HG03442 (cell line): ENCODE measurements around the gene LYZL6.
"Not testable (repeated sequence)": the region's sequence is repeated elsewhere in the genome, so short reads cannot be mapped to it uniquely, and the experiment has no call there.

Source experiments
- ATAC-seq: cut with Tn5 transposase; IDR thresholded peaks from one replicate; pipeline ENCODE4 v1.9.1; 2021; ENCODE audit warnings: mild to moderate bottlenecking, moderate library complexity; ENCODE audit not compliant: unreplicated experiment

LYZL6 gene

DNA sequence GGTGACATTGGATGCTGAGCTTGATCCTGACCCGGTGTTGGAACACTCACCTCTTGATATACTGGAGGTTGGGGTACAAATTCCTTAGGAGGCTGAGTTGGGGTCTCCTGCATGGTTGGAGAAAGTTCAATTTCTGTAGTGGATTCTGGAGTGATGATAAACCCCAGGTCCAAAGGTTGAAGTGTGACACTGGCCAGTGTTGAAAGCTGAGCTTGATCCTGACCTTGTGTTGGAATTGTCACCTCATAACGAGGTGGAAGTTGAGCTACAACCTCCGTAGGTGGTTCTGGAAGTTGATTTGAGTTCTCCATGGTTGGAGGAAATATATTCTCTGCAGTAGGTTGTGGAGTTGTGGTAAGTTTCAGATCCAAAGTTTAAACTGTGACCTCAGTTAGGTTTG is 34.1 kb downstream of the LYZL6 start:
- no peak for ATAC-seq

DNA sequence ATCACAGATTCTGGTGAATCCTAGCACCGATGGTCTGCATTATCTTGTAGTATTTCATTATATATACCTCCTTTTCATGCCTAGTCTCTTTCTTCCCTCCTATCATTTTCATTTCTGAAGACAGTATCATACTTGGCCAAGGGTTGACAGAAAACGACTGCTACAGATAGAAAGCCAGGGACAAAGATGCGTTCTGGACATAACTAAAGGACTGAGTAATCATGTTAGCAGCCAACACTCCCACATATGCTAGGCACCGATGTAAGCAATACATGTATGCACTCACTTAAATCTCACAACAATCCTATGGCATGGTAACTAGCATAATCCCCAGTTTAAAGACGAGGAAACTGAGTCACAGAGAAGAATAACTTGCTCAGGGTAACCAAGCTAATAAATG is 35.8 kb downstream of the LYZL6 start:
- no peak for ATAC-seq

DNA sequence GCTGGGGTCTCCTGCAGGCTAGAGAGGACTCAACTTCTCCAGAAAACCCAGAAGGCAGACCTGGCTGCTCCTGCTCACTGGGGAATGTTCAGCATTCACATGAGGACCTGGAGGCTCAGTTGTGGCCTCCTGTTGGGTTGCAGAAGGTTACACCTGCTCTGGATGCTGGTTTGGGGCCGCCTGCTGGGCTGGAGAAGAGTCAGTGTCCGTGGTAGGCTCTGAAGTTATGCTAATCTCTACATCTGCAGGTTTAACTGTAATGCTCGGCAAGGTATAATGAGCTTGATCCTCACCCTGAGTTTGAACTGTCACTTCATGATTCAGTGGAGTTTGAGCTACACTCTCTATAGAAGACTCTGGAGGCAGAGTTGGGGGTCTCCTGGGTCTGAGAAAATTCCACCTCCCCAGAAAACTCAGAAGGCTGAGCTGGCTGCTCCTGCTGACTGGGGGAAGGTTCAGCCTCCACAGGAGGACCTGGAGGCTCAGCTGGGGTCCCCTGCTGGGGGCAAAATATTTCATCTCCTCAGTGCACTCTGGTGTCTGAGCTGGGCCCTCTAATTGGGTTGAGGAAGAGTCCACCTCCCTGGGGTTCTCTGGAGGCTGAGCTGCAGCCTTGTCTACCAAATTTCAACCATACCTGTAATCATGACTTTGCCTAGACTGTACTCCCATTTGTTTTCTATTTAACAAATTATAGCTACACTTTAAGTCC is 36.4 kb downstream of the LYZL6 start:
- ATAC-seq = no peak

DNA sequence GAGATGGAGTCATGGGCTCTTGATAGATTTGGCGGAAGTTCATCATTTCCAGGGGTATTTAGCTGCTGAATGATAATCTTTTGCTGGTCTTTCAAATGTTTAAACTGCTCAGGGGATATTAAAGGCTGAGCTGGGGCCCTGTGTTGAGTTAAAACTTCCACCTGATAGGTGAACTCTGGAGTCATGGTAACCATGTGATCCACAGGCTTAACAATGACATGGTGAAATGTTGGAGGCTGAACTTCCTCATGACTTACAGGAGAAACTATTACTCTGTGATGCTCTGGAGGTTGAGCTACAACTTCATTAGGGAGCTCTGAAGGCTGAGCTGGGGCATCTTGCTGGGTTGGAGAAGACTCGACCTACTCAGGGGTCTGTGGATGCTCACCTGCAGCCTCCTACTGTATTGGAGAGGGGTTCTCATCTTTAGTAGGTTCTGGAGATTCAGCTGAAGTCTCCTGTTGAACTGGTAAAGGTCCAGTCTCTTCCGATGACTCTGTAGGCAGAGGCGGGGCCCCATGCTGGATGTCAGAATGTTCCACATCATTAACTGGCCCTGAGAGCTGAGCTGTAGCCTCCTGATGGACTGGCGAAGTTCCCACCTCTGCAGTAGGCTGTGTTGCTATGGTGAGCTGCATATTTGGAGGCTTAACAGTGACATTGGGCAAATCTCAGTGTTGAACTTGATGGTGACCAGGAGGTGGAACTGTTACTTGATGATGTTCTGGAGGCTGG is 37.2 kb downstream of the LYZL6 start:
- ATAC-seq = no peak

DNA sequence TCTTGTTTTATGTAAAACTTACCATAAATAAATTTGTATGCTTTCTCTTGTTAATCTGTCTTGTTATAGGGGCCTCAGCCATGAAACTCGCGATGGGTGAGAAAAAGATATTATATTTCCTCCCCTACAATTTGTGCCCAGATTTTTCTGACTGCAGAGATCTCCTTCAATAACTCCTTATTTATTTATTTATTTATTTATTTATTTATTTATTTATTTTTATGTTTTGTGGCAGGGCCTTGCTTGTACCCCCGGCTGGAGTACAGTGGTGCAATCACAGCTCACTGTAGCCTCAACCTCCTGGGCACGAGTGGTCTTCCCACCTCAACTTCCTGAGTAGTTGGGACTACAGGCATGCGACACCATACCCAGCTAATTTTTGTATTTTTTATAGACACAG is 40.1 kb downstream of the LYZL6 start:
- no peak for ATAC-seq

DNA sequence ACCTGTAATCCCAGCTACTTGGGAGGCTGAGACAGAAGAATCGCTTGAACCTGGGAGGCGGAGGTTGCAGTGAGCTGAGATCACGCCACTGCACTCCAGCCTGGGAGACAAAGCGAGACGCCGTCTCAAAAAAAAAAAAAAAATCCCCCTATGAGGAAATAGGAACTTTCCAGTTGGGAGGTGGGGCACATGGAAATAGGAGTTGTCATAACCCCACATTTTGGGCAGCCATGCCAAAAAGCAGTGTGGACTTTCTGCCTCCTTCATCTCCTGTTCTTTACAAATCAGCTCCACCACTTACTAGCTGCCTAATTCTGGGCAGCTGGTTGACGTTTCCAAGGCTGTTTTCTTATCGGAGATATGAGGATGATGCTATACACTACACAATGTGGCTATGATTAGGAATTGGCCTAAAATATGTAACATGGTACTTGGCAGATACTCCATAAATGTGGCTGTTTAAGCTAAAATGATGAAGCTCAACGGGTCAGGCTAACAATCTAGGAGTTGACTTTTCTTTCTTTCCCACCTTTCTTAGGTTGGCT is 41.8 kb downstream of the LYZL6 start:
- ATAC-seq = no peak

DNA sequence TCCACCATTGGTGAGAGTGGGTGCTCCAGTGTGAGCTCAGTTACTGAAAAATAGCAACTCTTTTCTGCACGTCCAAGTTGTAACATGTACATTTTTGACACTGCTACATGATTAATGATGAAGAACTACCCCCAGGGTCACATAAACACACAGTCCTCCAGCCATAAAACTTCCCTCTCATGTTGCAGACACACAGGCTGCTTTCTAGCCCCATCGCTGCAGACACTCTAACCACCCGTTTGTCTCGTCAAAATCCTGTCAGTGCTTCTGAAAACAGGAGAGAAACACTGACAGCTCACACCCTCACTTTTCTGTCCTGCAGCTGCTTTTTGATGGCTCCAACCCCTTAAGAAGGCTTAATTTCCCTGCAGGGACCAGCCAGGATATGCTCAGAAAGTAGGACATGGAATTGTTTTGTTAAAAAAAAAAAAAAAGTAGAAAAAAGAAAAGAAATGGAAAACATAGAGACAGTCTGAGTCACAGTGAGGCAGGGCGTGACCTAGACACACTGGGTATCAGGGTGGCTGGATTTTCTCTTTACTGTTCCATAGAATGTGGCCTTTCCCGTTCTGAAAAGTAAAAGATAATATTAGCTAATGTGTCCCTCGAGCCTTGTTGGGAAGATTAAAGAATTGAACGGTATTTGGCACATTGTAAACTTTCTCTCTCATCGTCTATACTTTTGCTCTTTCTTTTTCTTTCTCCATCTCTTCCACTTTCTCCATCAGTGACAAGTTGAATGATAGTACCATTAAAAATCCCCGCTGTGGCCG is 42.6 kb downstream of the LYZL6 start:
- no peak for ATAC-seq

DNA sequence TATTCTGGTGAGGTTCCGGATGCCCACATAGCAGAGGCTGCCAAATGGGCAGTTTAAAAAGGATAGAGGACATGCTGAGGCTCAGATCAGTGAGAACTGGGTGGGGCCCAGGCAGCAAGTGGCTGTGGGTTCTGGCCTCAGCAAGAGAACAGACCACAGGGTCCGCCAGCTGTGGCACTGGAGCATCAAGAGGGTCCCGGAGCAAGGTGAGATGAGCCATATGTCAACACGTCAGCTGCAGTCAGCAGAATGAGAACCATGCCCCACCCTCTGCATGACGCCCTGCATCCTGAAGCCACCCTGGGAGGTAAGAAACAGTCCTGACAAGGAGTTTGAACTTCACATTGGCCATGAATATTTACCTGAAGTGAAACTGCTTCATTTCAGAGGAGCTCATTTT is 43.2 kb downstream of the LYZL6 start:
- no peak for ATAC-seq

DNA sequence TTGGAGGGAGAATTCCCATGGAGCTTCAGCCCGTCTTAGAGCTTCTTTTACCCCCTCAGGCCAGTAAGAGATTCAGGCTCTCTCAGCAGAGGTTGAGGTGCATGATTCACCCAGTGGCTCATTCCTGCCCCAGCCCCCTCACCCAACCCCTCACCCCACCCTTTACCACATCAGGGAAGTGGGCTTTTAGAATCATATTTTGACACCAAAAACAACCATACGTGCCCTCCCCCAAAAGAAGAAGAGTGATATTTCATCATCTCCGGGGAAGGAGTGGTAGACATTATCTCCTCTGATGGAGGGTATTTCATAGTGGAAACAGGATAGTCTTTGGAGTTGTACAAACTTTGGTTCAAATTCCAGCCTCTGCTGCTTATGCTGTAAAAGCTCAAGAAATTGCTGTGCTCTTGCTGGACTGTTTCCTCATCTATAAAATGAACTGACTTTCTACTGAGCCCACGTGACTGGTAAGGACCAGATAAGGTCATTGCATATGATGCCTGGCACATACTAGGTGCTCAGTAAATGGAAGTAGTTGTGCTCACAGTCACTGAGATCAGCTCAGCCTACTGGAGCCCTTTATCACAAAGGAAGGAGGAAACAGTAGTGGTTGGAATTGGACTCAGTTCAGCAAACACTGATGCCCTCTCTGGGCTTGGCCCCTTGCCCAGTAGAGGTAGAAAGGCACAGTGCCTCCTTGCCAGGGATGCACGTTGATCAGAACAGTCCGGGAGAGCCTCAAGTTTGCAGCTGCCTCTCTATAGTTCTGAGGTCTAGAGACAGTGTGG is 45.0 kb downstream of the LYZL6 start:
- no peak for ATAC-seq

DNA sequence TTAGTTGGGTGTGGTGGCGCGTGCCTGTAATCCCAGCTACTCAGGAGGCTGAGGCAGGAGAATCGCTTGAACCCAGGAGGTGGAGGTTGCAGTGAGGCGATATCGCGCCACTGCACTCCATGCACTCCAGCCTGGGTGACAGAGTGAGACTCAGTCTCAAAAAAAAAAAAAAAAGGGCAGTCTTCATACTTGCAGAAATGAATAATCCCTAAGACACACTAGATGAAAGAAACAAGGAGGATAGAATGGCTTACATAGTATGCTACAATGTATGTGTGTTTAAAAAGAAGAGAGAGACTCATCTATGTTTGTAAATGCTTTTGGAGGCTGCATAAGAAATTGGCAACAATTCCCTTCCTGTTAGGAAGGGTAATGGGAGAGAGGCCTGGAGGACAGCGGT is 45.7 kb downstream of the LYZL6 start:
- ATAC-seq = not testable (repeated sequence)

DNA sequence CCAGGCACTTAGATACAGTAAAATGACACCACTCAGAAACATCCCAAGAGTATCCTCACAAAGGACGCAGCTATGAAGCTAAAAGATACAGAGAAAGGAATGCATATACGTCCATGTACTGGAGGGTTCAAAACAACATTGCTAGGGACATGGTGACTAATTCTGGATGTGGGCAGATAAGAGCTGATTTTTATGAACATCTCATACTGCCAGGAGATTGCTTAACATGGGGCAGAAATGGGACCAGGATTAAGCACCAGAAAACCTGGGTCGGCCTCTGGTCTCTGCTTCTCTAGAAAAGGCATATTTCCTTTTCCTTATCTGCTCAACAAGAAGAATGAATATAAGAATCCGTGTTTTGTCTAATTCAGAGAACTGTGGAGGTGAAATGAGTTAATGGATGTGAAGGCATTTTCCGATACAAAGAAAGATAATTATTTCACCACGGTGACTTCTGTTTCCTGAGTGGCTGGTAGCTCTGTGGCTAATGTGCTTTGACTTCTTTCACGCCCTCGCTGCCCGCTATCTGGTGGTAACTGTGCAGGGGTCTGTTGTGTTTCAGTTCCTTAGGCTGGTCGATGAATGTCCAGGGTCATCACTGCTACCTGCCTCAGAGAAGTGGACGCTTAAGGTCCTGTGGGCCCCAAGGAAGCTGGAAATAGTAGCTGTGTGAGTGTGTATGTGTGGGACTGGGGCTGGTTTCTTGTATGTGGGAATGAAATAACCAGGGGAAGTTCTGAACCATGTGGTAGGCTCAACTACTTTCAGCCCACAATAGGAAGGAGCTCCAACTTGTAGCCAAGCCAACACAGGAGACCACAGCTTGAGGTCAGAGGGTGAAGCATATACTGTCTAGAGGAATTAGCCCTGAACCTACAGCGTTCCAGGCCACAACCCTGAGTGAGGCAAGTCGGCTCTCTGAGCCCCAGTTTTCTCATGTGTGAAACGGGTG is 47.6 kb downstream of the LYZL6 start:
- ATAC-seq = no peak

DNA sequence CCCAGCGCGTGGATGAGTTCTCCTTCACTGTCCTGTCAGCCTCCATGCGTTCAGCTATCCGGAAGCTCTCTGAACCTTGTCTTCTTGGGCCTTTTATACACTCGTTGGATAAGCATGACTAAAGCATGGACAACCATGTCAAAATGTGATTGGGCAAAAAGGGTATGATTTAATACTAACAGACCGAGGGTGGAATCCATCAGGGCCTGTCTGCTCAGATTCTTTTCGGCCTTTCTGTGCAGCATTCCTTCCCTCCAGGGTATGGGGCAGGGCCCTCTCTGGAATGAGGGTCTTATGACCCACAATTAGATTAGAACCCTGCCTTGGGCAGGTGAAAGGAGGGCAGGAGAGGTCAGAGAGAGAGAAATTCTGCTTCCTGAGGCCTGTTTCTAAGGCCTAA is 49.3 kb downstream of the LYZL6 start:
- ATAC-seq = no peak

DNA sequence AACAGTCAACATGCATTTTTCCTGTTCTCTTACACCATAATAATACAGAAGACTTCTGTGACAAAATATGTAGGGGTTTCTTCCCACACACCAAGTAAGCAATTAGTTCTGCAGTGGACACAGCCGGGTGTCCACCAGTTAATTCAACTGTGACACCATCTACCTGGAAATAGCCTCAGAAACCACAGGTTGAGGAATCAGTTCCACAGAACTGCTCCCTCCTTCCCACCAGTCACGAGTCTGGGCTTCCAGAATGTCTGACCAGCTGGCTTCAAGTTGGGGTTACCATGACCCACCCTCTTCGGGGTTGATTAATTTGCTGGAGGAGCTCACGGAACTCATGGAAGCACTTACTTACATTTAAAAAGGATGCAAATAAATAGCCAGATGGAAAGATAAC is 49.8 kb downstream of the LYZL6 start:
- ATAC-seq = no peak

DNA sequence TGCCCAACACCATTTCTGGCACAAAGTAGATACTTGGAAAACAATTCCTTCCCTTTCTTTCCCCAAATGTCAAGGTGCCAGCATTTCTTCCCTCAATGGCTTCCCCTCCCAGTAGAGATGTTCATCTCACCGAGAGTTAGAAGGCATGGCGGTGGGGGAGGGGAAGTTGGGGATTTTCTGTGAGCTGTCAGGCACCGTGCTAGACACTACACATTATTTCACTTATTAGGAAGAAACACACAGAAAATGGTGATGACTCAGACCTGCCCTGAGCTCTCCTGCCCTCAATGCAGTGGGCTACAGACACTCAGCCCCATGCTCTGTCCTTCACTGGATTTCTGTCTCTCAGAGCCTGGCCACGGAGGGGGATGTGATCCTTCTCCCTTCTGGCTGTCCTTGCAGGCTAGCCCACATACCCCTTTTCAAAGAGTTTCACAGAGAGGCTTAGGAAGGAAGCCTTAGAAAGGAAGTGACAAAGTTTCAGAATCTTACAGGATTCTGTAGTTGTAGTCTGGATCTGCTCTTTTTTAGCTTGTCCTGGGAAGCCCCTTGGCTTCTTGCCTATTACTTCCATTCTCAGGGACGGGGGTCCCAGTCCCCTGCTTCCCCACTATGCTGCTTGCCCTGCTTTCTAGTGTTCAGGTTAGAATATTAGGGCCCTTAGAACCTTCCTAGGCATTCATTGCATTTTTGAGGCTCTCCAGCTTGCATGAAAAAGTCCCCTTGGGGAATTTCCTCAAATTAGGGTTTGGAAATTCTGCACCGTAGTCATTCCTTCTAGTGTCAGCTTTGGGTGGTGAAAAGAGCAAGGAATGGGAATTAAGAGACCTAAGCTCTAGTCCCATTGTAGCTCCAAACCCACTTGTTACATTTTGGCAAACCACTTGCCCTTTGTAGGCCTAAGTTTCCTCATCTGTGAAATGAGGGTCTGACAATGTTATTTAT is 51.1 kb downstream of the LYZL6 start:
- no peak for ATAC-seq

DNA sequence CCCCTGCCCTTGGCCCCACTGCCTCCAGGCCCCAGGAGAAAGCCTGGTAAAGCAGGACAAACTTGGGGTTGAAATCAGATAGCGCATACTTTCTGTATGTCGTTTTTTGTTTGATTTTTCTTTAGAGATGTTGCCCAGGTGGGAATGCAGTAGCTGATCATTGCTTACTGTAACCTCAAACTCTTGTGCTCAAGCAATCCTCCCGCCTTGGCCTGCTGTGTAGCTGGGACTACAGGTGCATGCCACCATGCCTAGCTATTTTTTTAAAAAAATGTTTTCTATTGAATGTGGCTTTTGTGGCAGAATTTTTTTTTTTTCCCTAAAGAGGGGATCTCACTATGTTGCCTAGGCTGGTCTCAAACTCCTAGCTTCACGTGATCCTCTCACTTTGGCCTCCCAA is 52.2 kb downstream of the LYZL6 start:
- ATAC-seq = no peak

DNA sequence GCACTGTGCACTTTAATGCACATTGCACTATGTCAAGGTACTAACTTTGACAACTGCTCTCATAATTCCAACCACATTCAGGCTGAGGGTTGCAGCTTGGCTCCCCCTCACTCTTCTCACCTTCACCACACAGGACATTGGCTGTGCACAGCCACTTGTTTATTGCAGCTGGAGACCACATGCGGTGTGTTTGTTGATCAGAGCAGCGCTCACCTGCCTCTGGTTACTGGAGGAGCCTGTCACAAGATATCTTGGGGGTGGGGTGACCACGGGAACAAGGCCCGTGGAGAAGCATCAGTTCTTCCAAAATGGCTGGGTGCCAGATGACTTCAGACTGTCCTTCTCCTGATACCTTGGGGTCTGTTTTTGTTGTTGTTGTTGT is 52.7 kb downstream of the LYZL6 start:
- ATAC-seq = no peak

DNA sequence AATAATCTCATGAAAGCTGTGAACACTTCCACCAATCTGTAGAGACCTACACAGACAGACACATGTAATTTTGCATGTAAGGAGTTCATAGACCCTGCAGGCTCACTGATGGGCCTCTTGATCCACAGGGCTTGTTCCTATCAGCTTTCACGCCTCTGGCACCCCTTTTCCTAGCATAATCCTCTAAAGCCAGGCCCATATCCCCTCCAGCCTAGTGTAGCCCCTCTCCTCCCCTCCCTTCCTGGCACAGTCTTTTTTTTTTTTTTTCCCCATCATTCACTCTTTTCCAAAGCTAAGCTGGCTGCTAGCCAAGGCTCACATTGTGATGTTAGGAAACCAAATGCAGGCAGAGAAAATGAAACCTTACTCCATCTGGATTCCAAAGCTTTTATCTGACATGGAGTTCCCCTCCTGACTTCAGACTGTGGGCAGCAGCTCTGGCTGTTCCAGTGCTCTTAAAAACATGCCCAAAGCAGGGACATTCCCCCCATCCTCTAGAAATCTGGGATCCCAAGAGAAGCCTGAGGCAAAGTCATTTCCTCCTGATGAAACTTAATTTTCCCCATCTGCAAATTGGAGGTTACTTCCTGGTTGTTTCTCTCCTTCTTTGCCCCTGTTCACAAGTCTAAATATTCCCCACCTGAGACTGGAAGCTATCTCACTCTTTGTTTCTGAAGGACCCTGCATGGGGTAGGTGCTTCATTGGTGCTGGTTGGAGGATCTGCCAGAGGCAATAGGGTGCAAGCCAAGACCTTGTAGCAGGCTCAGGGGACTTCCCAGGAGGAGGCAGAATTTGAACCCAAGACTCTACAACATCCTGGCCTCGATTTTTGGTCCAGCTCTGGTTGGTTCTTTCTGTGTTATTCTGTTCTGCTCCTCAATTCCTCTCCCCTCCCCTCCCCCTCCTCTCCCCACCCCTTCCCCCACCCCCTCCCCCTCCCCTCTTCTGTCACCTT is 53.4 kb downstream of the LYZL6 start:
- ATAC-seq = no peak

DNA sequence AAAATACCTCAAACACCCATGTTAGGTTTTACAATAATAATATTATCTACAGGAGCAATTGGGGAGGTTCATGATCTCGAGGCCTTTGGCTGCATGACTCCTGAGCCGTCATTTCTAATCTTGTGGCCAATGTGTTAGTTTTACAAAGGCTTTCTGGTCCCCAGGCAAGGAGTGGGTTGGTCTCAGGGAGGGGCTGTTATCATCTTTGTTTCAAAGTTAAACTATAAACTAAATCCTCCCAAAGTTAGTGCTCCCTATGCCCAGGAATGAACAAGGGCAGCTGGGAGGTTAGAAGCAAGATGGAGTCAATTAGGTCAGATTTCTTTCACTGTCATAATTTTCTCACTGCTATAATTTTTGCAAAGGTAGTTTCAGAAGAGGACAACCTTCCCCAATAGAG is 54.3 kb downstream of the LYZL6 start:
- no peak for ATAC-seq
